ENCODE data around the gene ING4. TPM values are rescaled to one million over a fixed set of nuclear protein-coding genes. Genes with fewer than 3 reads are reported as not detected.

Gene ING4
- total RNA-seq, 1 donor from 2014 or later: 16.7 TPM

DNA sequence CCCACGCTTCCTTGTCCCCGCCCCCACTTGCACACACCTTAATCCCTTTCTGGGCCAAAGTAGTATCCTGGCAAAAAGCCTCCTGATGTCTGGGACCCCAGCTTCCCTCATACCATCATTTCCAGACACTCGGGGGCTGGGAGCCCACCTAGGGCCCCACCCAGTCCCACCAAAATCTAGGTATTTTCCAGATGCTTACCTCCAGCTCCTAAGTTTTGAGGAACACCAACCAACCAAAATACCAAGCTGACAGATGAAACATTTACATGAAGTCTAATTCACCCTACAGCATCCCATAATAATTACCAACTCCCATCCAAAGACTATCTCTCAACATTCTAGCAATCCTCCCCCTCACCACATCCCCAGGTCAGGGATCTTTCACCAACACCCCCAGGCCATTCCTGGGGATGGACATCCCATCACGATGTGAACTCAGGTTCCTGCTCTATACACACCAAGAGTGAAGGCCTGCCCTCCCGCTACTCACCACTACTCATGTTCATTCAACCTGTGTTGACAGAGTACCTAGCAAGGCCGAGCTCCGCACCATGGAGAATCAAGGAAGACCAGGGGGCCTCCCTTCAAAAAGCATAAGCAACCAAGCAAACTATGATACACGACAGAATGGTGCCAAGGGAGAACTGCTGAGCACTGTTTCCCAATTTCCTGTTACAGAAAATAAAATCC is 54.2 kb downstream of the ING4 start:
- no peak for DNase-seq (ENCODE audit: low spot score)

DNA sequence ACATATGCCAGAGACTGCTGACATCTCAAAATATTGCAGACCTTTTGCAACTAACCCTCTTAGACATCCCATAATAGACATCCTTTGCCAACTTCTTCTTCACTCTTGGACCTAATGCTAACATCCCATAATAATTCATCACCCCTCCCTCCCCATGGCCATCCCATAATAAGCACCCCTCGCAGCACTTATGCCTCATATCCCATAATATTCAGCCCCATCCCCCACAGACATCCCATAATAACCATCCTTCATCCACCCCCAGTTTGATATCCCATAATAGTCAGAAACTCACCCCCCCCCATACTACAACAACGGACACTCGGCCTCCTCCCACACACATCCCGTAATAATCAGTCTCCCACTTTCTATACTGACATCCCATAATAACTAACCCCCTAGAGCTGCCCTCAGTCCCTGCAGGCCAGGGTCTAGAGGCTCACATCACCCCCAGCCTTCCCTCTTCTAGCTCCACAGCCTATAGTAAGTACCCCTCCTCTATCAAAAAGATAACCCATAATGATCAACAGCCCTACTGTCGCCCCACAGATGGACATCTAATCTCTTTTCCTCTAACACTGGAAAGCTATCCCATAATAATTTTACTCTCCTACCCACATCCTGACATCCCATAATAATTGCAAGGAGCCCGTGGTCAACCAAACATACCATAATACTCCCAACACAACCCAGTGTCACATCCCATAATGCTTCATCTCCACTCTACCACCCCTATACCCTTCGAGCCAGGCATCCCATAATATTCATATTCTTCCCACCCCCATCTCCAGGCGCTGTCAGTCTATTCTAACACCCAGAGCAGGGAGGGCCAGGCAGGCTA is 54.9 kb downstream of the ING4 start:
- no peak for DNase-seq (ENCODE audit: low spot score)

GRCh38 chr12:6606331-6607131 is 56.4 kb downstream of the ING4 start:
- DNase-seq (ENCODE audit: low spot score): peak; percentile 91

GRCh38 chr12:6605421-6606330 is 57.2 kb downstream of the ING4 start:
- DNase-seq (ENCODE audit: low spot score): no peak

DNA sequence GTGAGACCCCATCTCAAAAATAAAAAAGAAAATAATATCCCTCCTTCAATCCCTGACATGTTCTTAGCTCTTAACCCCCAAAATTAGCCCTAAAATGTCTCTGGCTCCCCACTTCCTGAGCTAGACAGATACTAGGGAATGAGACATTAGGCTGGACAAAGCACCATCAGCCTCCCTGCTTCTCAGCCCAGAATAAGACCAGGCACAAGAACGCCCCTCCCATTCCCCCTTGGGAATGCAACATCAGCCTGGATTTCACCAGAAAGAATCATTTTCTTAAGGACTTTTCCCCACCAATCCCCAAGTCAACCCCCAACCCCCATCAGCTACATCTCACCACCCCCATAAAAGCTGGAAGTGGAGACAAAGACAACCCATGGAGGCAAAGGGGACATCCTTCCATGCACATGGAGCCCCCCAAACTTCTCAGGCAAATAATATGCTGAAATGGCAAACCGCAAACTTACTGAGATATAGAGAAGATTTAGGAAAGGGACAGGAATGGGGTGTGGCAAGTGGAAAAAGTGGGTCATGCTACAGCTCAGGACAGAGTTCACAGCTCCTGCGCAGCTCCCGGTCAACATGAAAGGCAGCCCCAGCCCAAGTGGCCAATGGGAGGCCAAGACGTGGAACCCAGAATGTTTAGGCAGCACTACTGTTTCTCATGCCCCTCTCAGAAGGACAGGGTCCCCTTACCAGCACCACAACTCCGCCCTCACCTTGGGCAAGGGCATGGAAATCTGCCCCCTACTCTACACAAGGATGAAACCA is 58.5 kb downstream of the ING4 start:
- no peak for DNase-seq (ENCODE audit: low spot score)

GRCh38 chr12:6603095-6603567 is 59.8 kb downstream of the ING4 start:
- no peak for DNase-seq (ENCODE audit: low spot score)

DNA sequence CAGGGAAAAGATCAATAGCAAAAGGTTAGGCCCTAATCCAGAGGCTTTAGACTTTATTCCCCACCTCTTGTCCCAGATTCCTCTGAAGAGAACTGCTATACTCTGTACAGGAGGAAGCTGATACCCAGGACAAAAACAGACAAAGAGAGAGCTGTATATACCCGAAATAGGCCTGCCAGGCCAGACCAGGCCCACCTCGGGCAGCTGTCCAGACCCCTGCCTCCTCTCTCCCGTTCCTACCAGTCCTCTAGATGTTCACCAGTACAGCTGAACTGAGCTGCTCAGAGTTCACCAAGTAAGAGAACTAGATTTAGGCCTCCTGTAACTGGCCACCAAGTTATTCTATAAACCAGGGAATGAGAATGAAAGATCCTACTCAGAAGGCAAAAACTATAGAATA is 60.4 kb downstream of the ING4 start:
- DNase-seq (ENCODE audit: low spot score): no peak

Other genes starting within 250 kb of the ING4 start
- not detected for gene CD27, start 218.2 kb downstream of the ING4 start, total RNA-seq
- 13.0 TPM for gene TAPBPL, start 211.1 kb downstream of the ING4 start, total RNA-seq
- 5.8 TPM for gene VAMP1, start 192.4 kb downstream of the ING4 start, total RNA-seq
- 116 TPM for gene MRPL51, start 169.9 kb downstream of the ING4 start, total RNA-seq
- 12.8 TPM for gene NCAPD2, start 169.0 kb downstream of the ING4 start, total RNA-seq
- 1,402 TPM for gene GAPDH, start 128.6 kb downstream of the ING4 start, total RNA-seq
- gene IFFO1, start 107.1 kb downstream of the ING4 start, total RNA-seq: 22.5 TPM
- gene NOP2, start 94.8 kb downstream of the ING4 start, total RNA-seq: 56.0 TPM
- 218 TPM for gene CHD4, start 55.7 kb downstream of the ING4 start, total RNA-seq
- gene LPAR5, start 27.2 kb downstream of the ING4 start, total RNA-seq: 2.5 TPM
- 2.5 TPM for gene ACRBP, start 15.7 kb downstream of the ING4 start, total RNA-seq
- 39.3 TPM for gene ZNF384, start 26.3 kb upstream of the ING4 start, total RNA-seq
- gene PIANP, start 37.7 kb upstream of the ING4 start, total RNA-seq: 0.16 TPM
- gene COPS7A, start 60.9 kb upstream of the ING4 start, total RNA-seq: 57.5 TPM
- 145 TPM for gene MLF2, start 90.0 kb upstream of the ING4 start, total RNA-seq
- 161 TPM for gene PTMS, start 103.2 kb upstream of the ING4 start, total RNA-seq
- 1.3 TPM for gene LAG3, start 109.4 kb upstream of the ING4 start, total RNA-seq
- 31.3 TPM for gene CD4, start 126.4 kb upstream of the ING4 start, total RNA-seq
- gene GPR162, start 158.7 kb upstream of the ING4 start, total RNA-seq: 7.0 TPM
- gene P3H3, start 165.3 kb upstream of the ING4 start, total RNA-seq: 11.1 TPM
- gene GNB3, start 177.8 kb upstream of the ING4 start, total RNA-seq: 1.2 TPM
- gene CDCA3, start 188.2 kb upstream of the ING4 start, total RNA-seq: 0.16 TPM
- 74.8 TPM for gene USP5, start 189.0 kb upstream of the ING4 start, total RNA-seq
- 383 TPM for gene TPI1, start 204.4 kb upstream of the ING4 start, total RNA-seq
- 4.6 TPM for gene SPSB2, start 210.2 kb upstream of the ING4 start, total RNA-seq
- gene LRRC23, start 241.7 kb upstream of the ING4 start, total RNA-seq: 4.2 TPM